ENCODE results near the gene CPE.

GRCh38 chr4:165443276-165443675 is 64.5 kb downstream of the CPE start:
- TF ChIP-seq, protein P1, sequence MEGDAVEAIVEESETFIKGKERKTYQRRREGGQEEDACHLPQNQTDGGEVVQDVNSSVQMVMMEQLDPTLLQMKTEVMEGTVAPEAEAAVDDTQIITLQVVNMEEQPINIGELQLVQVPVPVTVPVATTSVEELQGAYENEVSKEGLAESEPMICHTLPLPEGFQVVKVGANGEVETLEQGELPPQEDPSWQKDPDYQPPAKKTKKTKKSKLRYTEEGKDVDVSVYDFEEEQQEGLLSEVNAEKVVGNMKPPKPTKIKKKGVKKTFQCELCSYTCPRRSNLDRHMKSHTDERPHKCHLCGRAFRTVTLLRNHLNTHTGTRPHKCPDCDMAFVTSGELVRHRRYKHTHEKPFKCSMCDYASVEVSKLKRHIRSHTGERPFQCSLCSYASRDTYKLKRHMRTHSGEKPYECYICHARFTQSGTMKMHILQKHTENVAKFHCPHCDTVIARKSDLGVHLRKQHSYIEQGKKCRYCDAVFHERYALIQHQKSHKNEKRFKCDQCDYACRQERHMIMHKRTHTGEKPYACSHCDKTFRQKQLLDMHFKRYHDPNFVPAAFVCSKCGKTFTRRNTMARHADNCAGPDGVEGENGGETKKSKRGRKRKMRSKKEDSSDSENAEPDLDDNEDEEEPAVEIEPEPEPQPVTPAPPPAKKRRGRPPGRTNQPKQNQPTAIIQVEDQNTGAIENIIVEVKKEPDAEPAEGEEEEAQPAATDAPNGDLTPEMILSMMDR (IDR thresholded peaks at IDR 0.05), result no peak
- TF ChIP-seq POLR2AphosphoS5 (IDR thresholded peaks at IDR 0.05), result no peak
- TF ChIP-seq POLR2A (IDR thresholded peaks at IDR 0.05), result no peak
